ENCODE data around the gene HPD. TPM values are rescaled to one million over a fixed set of nuclear protein-coding genes. Genes with fewer than 3 reads are reported as not detected.

The HPD gene
- total RNA-seq, 2 experiments from 2014 or later: not detected

- Histone ChIP-seq H4K20me1 (ENCODE audit: insufficient read depth, low read length) (peaks cover 6% of the 10 kb centered on the region; the same call in 1 of the 2 replicates), H3K4me2 (ENCODE audit: low read length) (peak overlapping the region; percentile 99), H2AFZ (ENCODE audit: low read length) (peak overlapping the region; percentile 35), H3K36me3 (ENCODE audit: insufficient read depth, low read length) (peaks cover 16% of the 10 kb centered on the region; the same call in 1 of the 2 replicates), H3K4me1 (ENCODE audit: insufficient read depth, low read length, poor library complexity, severe bottlenecking) (peaks cover 70% of the 10 kb centered on the region), H3K27ac (ENCODE audit: low read depth, low read length, poor library complexity, severe bottlenecking) (peak overlapping the region; percentile 95), H3K79me2 (ENCODE audit: insufficient read depth, low read depth, low read length) (peaks cover 32% of the 10 kb centered on the region; the same call in 1 of the 2 replicates), H3K9me2 (ENCODE audit: insufficient read depth, low read length) (no peaks in the 10 kb centered on the region), H3K9me3 (ENCODE audit: low read length) (no peaks in the 10 kb centered on the region), H3K4me3 (ENCODE audit: low read depth, low read length, poor library complexity, severe bottlenecking) (peak overlapping the region; percentile 75)
- ChIA-PET POLR2A (interaction anchor here (0.6 to 3.0 kb wide), 14 partner anchors 9 to 1430 kb away, joined by 3 to 19 read pairs (median 4); partner anchors contain the start of genes MPHOSPH9 and RHOF), CTCF (ENCODE audit: unreplicated experiment) (interaction anchor here (0.5 to 2.6 kb wide), 2 partner anchors 10 to 25 kb away, joined by 8 to 13 read pairs; partner anchors contain the start of gene RHOF)
- intact Hi-C loops (cut with micrococcal nuclease; ENCODE audit: unreplicated experiment): loop anchor here (2.0 to 5.0 kb wide), 3 partner anchors 176 to 204 kb away; partner anchors contain the start of gene ORAI1
- DNase-seq (ENCODE audit: low spot score): peak; percentile 93
- BruUV-seq (replicated peaks): no TSS peak
- TF ChIP-seq, protein P1, sequence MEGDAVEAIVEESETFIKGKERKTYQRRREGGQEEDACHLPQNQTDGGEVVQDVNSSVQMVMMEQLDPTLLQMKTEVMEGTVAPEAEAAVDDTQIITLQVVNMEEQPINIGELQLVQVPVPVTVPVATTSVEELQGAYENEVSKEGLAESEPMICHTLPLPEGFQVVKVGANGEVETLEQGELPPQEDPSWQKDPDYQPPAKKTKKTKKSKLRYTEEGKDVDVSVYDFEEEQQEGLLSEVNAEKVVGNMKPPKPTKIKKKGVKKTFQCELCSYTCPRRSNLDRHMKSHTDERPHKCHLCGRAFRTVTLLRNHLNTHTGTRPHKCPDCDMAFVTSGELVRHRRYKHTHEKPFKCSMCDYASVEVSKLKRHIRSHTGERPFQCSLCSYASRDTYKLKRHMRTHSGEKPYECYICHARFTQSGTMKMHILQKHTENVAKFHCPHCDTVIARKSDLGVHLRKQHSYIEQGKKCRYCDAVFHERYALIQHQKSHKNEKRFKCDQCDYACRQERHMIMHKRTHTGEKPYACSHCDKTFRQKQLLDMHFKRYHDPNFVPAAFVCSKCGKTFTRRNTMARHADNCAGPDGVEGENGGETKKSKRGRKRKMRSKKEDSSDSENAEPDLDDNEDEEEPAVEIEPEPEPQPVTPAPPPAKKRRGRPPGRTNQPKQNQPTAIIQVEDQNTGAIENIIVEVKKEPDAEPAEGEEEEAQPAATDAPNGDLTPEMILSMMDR (conservative IDR thresholded peaks at IDR 0.05; ENCODE audit: low read length): no peak
- TF ChIP-seq EZH2phosphoT487 (IDR thresholded peaks at IDR 0.05; ENCODE audit: borderline replicate concordance, low read depth, low read length): no peak
Measured at GRCh38 chr12:121802843-121803698, 55.6 kb downstream of the HPD start.

DNA sequence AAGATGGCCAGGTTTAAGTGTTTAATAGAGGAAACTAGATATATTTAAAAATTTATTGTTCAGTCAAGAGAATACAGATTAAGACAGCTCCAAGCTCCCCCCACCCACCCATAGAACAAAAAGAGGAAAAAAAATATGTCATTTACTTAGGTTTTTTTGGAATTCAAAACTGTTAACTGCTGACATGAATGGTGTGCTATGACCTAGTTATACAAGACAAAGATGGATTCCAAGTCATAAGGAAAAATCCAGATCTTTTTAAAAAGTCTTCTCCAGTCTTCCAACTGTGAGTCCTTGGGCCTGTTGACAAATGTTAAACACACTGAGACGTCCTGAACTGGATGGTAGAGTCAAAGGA, 56.2 kb downstream of the HPD start:
- Histone ChIP-seq H3K4me3 (ENCODE audit: low read depth, low read length, poor library complexity, severe bottlenecking) (peak overlapping the region; percentile 75), H2AFZ (ENCODE audit: low read length) (no peak overlapping the region), H3K4me2 (ENCODE audit: low read length) (peak overlapping the region; percentile 99), H3K27ac (ENCODE audit: low read depth, low read length, poor library complexity, severe bottlenecking) (peak overlapping the region; percentile 95), H3K9me3 (ENCODE audit: low read length) (no peaks in the 10 kb centered on the region), H3K79me2 (ENCODE audit: insufficient read depth, low read depth, low read length) (peaks cover 32% of the 10 kb centered on the region; the same call in 1 of the 2 replicates), H3K4me1 (ENCODE audit: insufficient read depth, low read length, poor library complexity, severe bottlenecking) (peaks cover 64% of the 10 kb centered on the region), H3K9me2 (ENCODE audit: insufficient read depth, low read length) (no peaks in the 10 kb centered on the region), H4K20me1 (ENCODE audit: insufficient read depth, low read length) (peaks cover 6% of the 10 kb centered on the region; the same call in 1 of the 2 replicates), H3K36me3 (ENCODE audit: insufficient read depth, low read length) (peaks cover 13% of the 10 kb centered on the region; the same call in 1 of the 2 replicates)
- TF ChIP-seq, protein P1 (conservative IDR thresholded peaks at IDR 0.05; ENCODE audit: low read length): no peak
- no peak for TF ChIP-seq EZH2phosphoT487 (IDR thresholded peaks at IDR 0.05; ENCODE audit: borderline replicate concordance, low read depth, low read length)
- intact Hi-C loops (cut with micrococcal nuclease; ENCODE audit: unreplicated experiment): loop anchor here (2.0 to 5.0 kb wide), 3 partner anchors 175 to 205 kb away; partner anchors contain the start of gene ORAI1
- ChIA-PET CTCF (ENCODE audit: unreplicated experiment) (interaction anchor here (2.6 kb wide), 1 partner anchor 9 kb away, joined by 13 read pairs; the partner anchor contains the start of gene RHOF), POLR2A (interaction anchor here (0.6 to 3.0 kb wide), 14 partner anchors 8 to 311 kb away, joined by 3 to 19 read pairs (median 4); partner anchors contain the start of genes PSMD9 and RHOF)
- no peak for DNase-seq (ENCODE audit: low spot score)
- TSS peak; percentile 98 for BruUV-seq (replicated peaks)
